Common myeloid progenitor, CD34-positive (primary cell): ENCODE results near the gene PCDHA11.
"Not testable (repeated sequence)": the region's sequence is repeated elsewhere in the genome, so short reads cannot be mapped to it uniquely, and the experiment has no call there.

Source experiments
- CTCF ChIA-PET: fragments of 350-600 bp; sonication (Branson Sonifier 250); formaldehyde crosslinking; loops from one replicate; lab custom pipeline; 2021; ENCODE audit warnings: antibody characterized with exemption; lab: Charles Lee
- POLR2A ChIA-PET: fragments of 350-600 bp; sonication (Branson Sonifier 250); formaldehyde crosslinking; loops from one replicate; lab custom pipeline; 2021; ENCODE audit warnings: antibody characterized with exemption; lab: Charles Lee
- DNase-seq, 3 donors: peaks; one replicate each; pipeline versions ENCODE4 v3.0.0 to v3.0.0-alpha.2; 2013
- H3K27ac ChIP-seq, 2 experiments: 1 replicate in 1 of 2; 2 replicates in 1 of 2; pipeline ENCODE4 v1.7.0; 2013; ENCODE audit warnings: inconsistent platforms in 2 of 2, low read length in 2 of 2, mild to moderate bottlenecking in 2 of 2, low read depth in 1 of 2, moderate library complexity in 1 of 2; ENCODE audit not compliant: severe bottlenecking in 2 of 2, insufficient read depth in 1 of 2, poor library complexity in 1 of 2
- H3K27me3 ChIP-seq, 5 experiments: replicated peaks in 2 of 5; 1 replicate in 3 of 5; 2 replicates in 2 of 5; pipeline versions ENCODE4 v1.6.1 to v1.7.0; 2013; ENCODE audit warnings: low read length in 4 of 5, mild to moderate bottlenecking in 2 of 5, moderate library complexity in 2 of 5, inconsistent platforms in 1 of 5; ENCODE audit not compliant: insufficient read depth in 5 of 5, control insufficient read depth in 4 of 5
- H3K36me3 ChIP-seq, 4 experiments: 1 replicate in 2 of 4; 2 replicates in 2 of 4; pipeline versions ENCODE4 v1.6.1 to v1.7.0; 2013; ENCODE audit warnings: low read length in 3 of 4, control low read depth in 1 of 4, mild to moderate bottlenecking in 1 of 4; ENCODE audit not compliant: control insufficient read depth in 4 of 4, insufficient read depth in 4 of 4
- H3K4me1 ChIP-seq, 4 experiments: 1 replicate in 3 of 4; 2 replicates in 1 of 4; pipeline versions ENCODE4 v1.6.1 to v1.7.1; 2013; ENCODE audit warnings: low read length in 3 of 4, mild to moderate bottlenecking in 3 of 4, control low read depth in 1 of 4, inconsistent platforms in 1 of 4, moderate library complexity in 1 of 4; ENCODE audit not compliant: control insufficient read depth in 4 of 4, insufficient read depth in 4 of 4; ENCODE audit errors: control extremely low read depth in 1 of 4
- H3K4me3 ChIP-seq, 7 experiments: 1 replicate in 4 of 7; 2 replicates in 3 of 7; pipeline versions ENCODE4 v1.5.1 to v1.7.0; 2013; ENCODE audit warnings: mild to moderate bottlenecking in 7 of 7, low read length in 6 of 7, moderate library complexity in 6 of 7, inconsistent platforms in 2 of 7, low read depth in 2 of 7, control low read depth in 1 of 7; ENCODE audit not compliant: insufficient read depth in 4 of 7, control insufficient read depth in 1 of 7; ENCODE audit errors: extremely low read depth in 1 of 7
- H3K9me3 ChIP-seq, 5 experiments: 1 replicate in 4 of 5; 2 replicates in 1 of 5; pipeline versions ENCODE4 v1.6.1 to v1.7.1; 2013; ENCODE audit warnings: low read length in 4 of 5, mild to moderate bottlenecking in 2 of 5, inconsistent platforms in 1 of 5, low read depth in 1 of 5, moderate library complexity in 1 of 5; ENCODE audit not compliant: control insufficient read depth in 4 of 5, insufficient read depth in 2 of 5; ENCODE audit errors: control extremely low read depth in 1 of 5
- WGBS: methylation state at CpG from one replicate; pipeline ENCODE4 v1.1.5; 2013; ENCODE audit not compliant: insufficient coverage; 5-methylcytosine and 5-hydroxymethylcytosine counted together

PCDHA11 gene

DNA sequence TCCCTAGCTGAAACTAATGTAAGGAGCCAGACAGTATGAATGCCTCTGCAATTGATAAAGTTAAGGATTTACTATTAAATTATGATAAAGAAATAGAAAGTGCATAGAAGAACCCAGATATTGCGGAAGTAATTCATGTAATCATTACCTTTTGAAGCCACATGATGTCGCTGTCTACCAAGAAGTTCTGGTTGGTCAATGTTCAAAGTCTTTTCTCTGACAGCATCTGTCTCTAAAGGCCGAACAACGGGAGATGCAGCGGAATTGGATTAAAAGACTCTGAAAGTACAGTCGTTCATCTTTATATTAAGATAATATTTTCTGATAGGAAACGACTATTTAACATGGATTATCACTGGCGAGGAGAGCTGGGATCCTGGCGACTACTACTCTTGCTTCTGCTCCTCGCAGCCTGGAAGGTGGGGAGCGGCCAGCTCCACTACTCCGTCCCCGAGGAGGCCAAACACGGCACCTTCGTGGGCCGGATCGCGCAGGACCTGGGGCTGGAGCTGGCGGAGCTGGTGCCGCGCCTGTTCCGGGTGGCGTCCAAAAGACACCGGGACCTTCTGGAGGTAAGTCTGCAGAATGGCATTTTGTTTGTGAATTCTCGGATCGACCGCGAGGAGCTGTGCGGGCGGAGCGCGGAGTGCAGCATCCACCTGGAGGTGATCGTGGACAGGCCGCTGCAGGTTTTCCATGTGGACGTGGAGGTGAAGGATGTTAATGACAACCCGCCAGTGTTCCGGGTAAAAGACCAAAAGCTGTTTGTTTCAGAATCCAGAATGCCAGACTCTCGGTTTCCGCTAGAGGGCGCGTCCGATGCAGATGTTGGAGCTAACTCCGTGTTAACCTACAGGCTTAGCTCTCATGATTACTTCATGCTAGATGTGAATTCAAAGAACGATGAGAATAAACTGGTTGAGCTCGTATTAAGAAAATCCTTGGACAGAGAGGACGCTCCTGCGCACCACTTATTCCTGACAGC lies 27.5 kb upstream of the PCDHA11 start, which contains the start of gene PCDHA8:
PCDHA8 (plus strand) TSS at position 210 of the 985 bp plus-strand sequence; CDS start at position 345, 135 bp downstream.
- Histone ChIP-seq H3K36me3 (no peaks in the 10 kb centered on the region), H3K4me1 (no peaks in the 10 kb centered on the region), H3K4me3 (no peak within 1 kb of the TSS), H3K27me3 (peaks cover 0 to 17% (median under 1%) of the 10 kb centered on the region in 5 experiments), H3K27ac (no peak within 1 kb of the TSS), H3K9me3 (peaks cover 8 to 29% (median 23%) of the 10 kb centered on the region in 5 experiments)
- ChIA-PET CTCF (no interaction called here), POLR2A (no interaction called here)
- WGBS, result 21% methylated on average over 17 of the region's 47 CpGs
- DNase-seq, result peak; percentile 2 to 13 (median 6)

DNA sequence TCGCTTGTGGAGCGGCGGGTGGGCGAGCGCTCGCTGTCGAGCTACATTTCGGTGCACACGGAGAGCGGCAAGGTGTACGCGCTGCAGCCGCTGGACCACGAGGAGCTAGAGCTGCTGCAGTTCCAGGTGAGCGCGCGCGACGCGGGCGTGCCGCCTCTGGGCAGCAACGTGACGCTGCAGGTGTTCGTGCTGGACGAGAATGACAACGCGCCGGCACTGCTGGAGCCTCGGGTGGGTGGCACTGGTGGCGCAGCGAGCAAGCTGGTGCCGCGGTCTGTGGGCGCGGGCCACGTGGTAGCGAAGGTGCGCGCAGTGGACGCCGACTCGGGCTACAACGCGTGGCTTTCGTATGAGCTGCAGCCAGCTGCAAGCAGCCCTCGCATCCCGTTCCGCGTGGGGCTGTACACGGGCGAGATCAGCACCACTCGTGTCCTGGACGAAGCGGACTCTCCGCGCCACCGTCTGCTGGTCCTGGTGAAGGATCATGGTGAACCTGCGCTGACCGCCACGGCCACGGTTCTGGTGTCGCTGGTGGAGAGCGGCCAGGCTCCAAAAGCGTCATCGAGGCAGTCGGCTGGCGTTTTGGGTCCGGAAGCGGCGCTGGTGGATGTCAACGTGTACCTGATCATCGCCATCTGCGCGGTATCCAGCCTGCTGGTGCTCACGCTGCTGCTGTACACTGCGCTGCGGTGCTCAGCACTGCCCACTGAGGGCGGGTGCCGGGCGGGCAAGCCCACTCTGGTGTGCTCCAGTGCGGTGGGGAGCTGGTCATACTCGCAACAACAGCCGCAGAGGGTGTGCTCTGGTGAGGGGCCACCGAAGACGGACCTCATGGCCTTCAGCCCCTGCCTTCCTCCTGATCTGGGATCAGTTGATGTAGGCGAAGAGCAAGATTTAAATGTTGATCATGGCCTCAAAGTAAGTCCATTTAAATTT lies 25.7 kb upstream of the PCDHA11 start:
- peaks cover 8 to 30% (median 20%) of the 10 kb centered on the region in 5 experiments for H3K9me3 ChIP-seq
- 45% methylated on average over 58 of the region's 87 CpGs for WGBS
- no peak for DNase-seq
- H3K27me3 ChIP-seq, result peaks cover 0 to 14% (median 0%) of the 10 kb centered on the region in 5 experiments
- ChIA-PET CTCF (no interaction called here), POLR2A (no interaction called here)
- no peaks in the 10 kb centered on the region for H3K36me3 ChIP-seq
- no peak overlapping the region for H3K27ac ChIP-seq
- no peaks in the 10 kb centered on the region for H3K4me1 ChIP-seq
- H3K4me3 ChIP-seq, result no peak overlapping the region

DNA sequence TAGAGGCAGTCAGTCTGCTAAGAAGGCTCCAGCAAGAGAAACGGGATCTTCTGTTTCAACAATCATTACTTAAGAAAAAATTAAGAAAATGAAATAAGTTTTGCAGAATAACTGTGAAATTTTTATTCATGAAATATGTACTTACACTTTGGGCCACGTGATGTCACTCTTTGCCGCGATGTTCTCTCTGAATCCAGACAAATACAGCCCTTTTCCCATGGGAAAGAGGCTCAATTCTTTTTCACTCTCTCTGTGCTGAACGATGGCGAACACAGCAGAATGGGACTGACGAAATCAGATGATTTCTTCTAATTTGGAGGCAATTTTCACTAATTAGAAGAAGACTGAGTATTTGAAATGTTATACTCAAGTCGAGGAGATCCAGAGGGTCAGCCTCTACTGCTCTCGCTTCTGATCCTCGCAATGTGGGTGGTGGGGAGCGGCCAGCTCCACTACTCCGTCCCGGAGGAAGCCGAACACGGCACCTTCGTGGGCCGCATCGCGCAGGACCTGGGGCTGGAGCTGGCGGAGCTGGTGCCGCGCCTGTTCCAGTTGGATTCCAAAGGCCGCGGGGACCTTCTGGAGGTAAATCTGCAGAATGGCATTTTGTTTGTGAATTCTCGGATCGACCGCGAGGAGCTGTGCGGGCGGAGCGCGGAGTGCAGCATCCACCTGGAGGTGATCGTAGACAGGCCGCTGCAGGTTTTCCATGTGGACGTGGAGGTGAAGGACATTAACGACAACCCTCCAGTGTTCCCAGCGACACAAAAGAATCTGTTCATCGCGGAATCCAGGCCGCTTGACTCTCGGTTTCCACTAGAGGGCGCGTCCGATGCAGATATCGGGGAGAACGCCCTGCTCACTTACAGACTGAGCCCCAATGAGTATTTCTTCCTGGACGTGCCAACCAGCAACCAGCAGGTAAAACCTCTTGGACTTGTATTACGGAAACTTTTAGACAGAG lies 20.3 kb upstream of the PCDHA11 start, which contains the start of gene PCDHA9:
PCDHA9 (plus strand) TSS at position 244 of the 964 bp plus-strand sequence; CDS start at position 358, 114 bp downstream.
- WGBS, result 20% methylated on average over 23 of the region's 48 CpGs
- Histone ChIP-seq H3K9me3 (peaks cover 2 to 26% (median 16%) of the 10 kb centered on the region in 5 experiments), H3K27me3 (peaks cover 0 to 14% (median 0%) of the 10 kb centered on the region in 5 experiments)
- H3K27ac ChIP-seq, DNase-seq, H3K4me1 ChIP-seq, H3K4me3 ChIP-seq, H3K36me3 ChIP-seq, CTCF ChIA-PET, POLR2A ChIA-PET: not testable (repeated sequence)

DNA sequence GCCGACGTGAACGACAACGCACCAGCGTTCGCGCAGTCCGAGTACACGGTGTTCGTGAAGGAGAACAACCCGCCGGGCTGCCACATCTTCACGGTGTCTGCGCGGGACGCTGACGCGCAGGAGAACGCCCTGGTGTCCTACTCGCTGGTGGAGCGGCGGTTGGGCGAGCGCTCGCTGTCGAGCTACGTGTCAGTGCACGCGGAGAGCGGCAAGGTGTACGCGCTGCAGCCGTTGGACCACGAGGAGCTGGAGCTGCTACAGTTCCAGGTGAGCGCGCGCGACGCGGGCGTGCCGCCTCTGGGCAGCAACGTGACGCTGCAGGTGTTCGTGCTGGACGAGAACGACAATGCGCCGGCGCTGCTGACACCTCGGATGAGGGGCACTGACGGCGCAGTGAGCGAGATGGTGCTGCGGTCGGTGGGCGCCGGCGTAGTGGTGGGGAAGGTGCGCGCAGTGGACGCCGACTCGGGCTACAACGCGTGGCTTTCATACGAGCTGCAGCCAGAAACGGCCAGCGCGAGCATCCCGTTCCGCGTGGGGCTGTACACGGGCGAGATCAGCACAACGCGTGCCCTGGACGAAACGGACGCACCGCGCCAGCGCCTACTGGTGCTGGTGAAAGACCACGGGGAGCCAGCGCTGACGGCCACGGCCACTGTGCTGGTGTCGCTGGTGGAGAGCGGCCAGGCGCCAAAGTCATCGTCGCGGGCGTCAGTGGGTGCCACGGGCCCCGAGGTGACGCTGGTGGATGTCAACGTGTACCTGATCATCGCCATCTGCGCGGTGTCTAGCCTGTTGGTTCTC lies 18.7 kb upstream of the PCDHA11 start:
- 47% methylated on average over 101 of the region's 101 CpGs for WGBS
- peaks cover 1 to 23% (median 16%) of the 10 kb centered on the region in 5 experiments for H3K9me3 ChIP-seq
- H3K4me3 ChIP-seq, POLR2A ChIA-PET, H3K27ac ChIP-seq, H3K36me3 ChIP-seq, CTCF ChIA-PET, H3K4me1 ChIP-seq, DNase-seq: not testable (repeated sequence)
- H3K27me3 ChIP-seq, result peaks cover 0 to 13% (median under 1%) of the 10 kb centered on the region in 5 experiments

DNA sequence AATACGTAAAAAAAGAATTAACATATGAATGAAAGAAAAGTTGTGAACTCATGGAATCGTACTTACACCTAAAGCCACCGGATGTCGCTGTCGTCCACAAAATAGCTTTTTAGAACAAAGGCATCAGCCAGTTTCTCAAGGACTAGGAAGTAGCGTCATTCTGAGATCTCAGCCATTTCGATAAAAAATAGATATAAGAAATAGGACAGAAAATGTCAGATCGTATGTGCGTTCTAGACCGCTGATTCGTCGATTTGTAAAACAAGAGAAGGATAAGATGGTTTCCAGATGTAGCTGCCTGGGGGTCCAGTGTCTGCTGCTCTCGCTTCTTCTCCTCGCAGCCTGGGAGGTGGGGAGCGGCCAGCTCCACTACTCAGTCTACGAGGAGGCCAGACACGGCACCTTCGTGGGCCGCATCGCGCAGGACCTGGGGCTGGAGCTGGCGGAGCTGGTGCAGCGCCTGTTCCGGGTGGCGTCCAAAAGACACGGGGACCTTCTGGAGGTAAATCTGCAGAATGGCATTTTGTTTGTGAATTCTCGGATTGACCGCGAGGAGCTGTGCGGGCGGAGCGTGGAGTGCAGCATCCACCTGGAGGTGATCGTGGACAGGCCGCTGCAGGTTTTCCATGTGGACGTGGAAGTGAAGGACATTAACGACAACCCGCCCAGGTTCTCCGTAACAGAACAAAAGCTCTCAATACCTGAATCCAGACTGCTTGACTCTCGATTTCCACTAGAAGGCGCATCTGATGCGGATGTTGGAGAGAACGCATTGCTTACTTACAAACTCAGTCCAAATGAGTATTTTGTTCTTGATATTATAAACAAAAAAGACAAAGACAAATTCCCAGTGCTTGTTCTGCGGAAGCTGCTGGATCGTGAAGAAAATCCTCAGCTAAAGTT lies 12.7 kb upstream of the PCDHA11 start, which contains the start of gene PCDHA10:
PCDHA10 (plus strand) TSS at position 126 of the 903 bp plus-strand sequence; CDS start at position 278, 152 bp downstream.
- peaks cover 7 to 36% (median 27%) of the 10 kb centered on the region in 5 experiments for H3K9me3 ChIP-seq
- 23% methylated on average over 18 of the region's 44 CpGs for WGBS
- H3K4me3 ChIP-seq, result peak within 1 kb of the TSS in 1 of 7 experiments; percentile 6
- ChIA-PET CTCF (no interaction called here), POLR2A (no interaction called here)
- peak in 2 of 3 donors; percentile 18 to 19 for DNase-seq
- H3K27ac ChIP-seq, result no peak within 1 kb of the TSS
- H3K27me3 ChIP-seq, result peaks cover 0 to 18% (median 3%) of the 10 kb centered on the region in 5 experiments
- no peaks in the 10 kb centered on the region for H3K36me3 ChIP-seq
- H3K4me1 ChIP-seq, result no peaks in the 10 kb centered on the region
